IMR-90 (cell line): ENCODE data around the gene VWA7. TPM values are rescaled to one million over a fixed set of nuclear protein-coding genes. Genes with fewer than 3 reads are reported as not detected.
"Not testable (repeated sequence)": the region's sequence is repeated elsewhere in the genome, so short reads cannot be mapped to it uniquely, and the experiment has no call there.

Experiments
- ATAC-seq: fragments of 200-7000 bp; cut with Tn5 transposase; 2 replicates; pipeline ENCODE4 v1.9.1; 2020; ENCODE audit warnings: low read depth, mild to moderate bottlenecking, moderate library complexity
- BruUV-seq: library from RNA; stranded (reverse); fragments of 400-500 nt; replicated peaks from 2 replicates; lab custom pipeline; 2021; lab: Mats Ljungman, UMichigan
- CTCF ChIA-PET: fragments of 300-600 bp; formaldehyde crosslinking; extraction: SDS; loops from one replicate; lab custom pipeline; 2021; ENCODE audit warnings: antibody characterized with exemption; lab: Yijun Ruan, JAX
- POLR2A ChIA-PET: fragments of 300-600 bp; sonication (Branson Sonifier 250); formaldehyde crosslinking; loops from one replicate; lab custom pipeline; 2022; ENCODE audit warnings: antibody characterized with exemption; ENCODE audit not compliant: unreplicated experiment; lab: Charles Lee
- DNase-seq: peaks from one replicate; pipeline ENCODE4 v3.0.0; 2013
- H2AFZ ChIP-seq: replicated peaks from 2 replicates; pipeline ENCODE3; 2013; ENCODE audit warnings: low read length, mild to moderate bottlenecking; ENCODE audit not compliant: poor library complexity
- H2AK5ac ChIP-seq: 2 replicates; pipeline ENCODE4 v1.6.1; 2013; ENCODE audit warnings: low read depth, low read length, inconsistent platforms
- H2AK9ac ChIP-seq: replicated peaks from 2 replicates; pipeline ENCODE3; 2013; ENCODE audit warnings: mild to moderate bottlenecking, low read depth, low read length, moderate library complexity; ENCODE audit not compliant: poor library complexity
- H2BK120ac ChIP-seq: 2 replicates; pipeline ENCODE4 v1.6.1; 2013; ENCODE audit warnings: low read depth, low read length, inconsistent platforms
- H2BK15ac ChIP-seq: 3 replicates; pipeline ENCODE4 v1.6.1; 2013; ENCODE audit warnings: low read depth, low read length, inconsistent platforms
- H2BK20ac ChIP-seq: 2 replicates; pipeline ENCODE4 v1.6.1; 2013; ENCODE audit warnings: low read depth, mild to moderate bottlenecking, inconsistent platforms, low read length, moderate library complexity
- H2BK5ac ChIP-seq: 2 replicates; pipeline ENCODE4 v1.6.1; 2013; ENCODE audit warnings: mild to moderate bottlenecking, low read depth, low read length, inconsistent platforms; ENCODE audit not compliant: poor library complexity, severe bottlenecking
- H3K14ac ChIP-seq: replicated peaks from 2 replicates; pipeline ENCODE4 v1.6.1; 2013; ENCODE audit warnings: low read depth, low read length, inconsistent platforms
- H3K18ac ChIP-seq: 2 replicates; pipeline ENCODE4 v1.6.1; 2013; ENCODE audit warnings: low read depth, low read length, control low read depth
- H3K23ac ChIP-seq: 2 replicates; pipeline ENCODE4 v1.6.1; 2013; ENCODE audit warnings: low read depth, low read length, inconsistent platforms
- H3K27ac ChIP-seq: 2 replicates; pipeline ENCODE4 v1.5.1; 2013; ENCODE audit warnings: mild to moderate bottlenecking, control low read depth, low read length; ENCODE audit not compliant: insufficient read depth
- H3K27me3 ChIP-seq: 2 replicates; pipeline ENCODE4 v1.6.1; 2013; ENCODE audit warnings: low read length; ENCODE audit not compliant: control insufficient read depth, insufficient read depth
- H3K36me3 ChIP-seq: 2 replicates; pipeline ENCODE4 v1.6.1; 2013; ENCODE audit warnings: low read length, mixed read lengths; ENCODE audit not compliant: control insufficient read depth, insufficient read depth
- H3K4ac ChIP-seq: 2 replicates; pipeline ENCODE4 v1.6.1; 2013; ENCODE audit warnings: low read depth, low read length, inconsistent platforms
- H3K4me1 ChIP-seq: 2 replicates; pipeline ENCODE4 v1.6.1; 2013; ENCODE audit warnings: low read length, mixed read lengths; ENCODE audit not compliant: control insufficient read depth, insufficient read depth
- H3K4me2 ChIP-seq: 2 replicates; pipeline ENCODE4 v1.6.1; 2013; ENCODE audit warnings: low read depth, mild to moderate bottlenecking, control low read depth, low read length, moderate library complexity
- H3K4me3 ChIP-seq: 2 replicates; pipeline ENCODE4 v1.5.1; 2013; ENCODE audit warnings: low read depth, mild to moderate bottlenecking, control low read depth, low read length, moderate library complexity; ENCODE audit not compliant: insufficient read depth
- H3K56ac ChIP-seq: 2 replicates; pipeline ENCODE4 v1.6.1; 2013; ENCODE audit warnings: low read length, inconsistent platforms; ENCODE audit not compliant: insufficient read depth; ENCODE audit errors: extremely low read depth
- H3K79me1 ChIP-seq, 2 experiments: 2 replicates each; pipeline ENCODE4 v1.6.1; 2013; ENCODE audit warnings: low read length in 2 of 2, inconsistent platforms in 1 of 2, low read depth in 1 of 2
- H3K9ac ChIP-seq: 2 replicates; pipeline ENCODE4 v1.6.1; 2013; ENCODE audit warnings: low read depth, low read length, control low read depth
- H3K9me1 ChIP-seq: 2 replicates; pipeline ENCODE4 v1.6.1; 2013; ENCODE audit warnings: low read length, inconsistent platforms; ENCODE audit not compliant: insufficient read depth
- H3K9me3 ChIP-seq: 2 replicates; pipeline ENCODE4 v1.6.1; 2013; ENCODE audit warnings: low read length; ENCODE audit not compliant: control insufficient read depth, insufficient read depth
- H4K20me1 ChIP-seq: 2 replicates; pipeline ENCODE4 v1.6.1; 2013; ENCODE audit warnings: low read length, inconsistent platforms; ENCODE audit not compliant: insufficient read depth
- H4K5ac ChIP-seq: 2 replicates; pipeline ENCODE4 v1.6.1; 2013; ENCODE audit warnings: mild to moderate bottlenecking, low read depth, low read length, control low read depth
- H4K8ac ChIP-seq, 2 experiments: 2 replicates each; pipeline ENCODE4 v1.6.1; 2013; ENCODE audit warnings: low read depth in 2 of 2, low read length in 2 of 2, control low read depth in 1 of 2, inconsistent platforms in 1 of 2
- H4K91ac ChIP-seq: 2 replicates; pipeline ENCODE4 v1.6.1; 2013; ENCODE audit warnings: low read depth, low read length, inconsistent platforms; ENCODE audit not compliant: insufficient read depth
- WGBS, 2 experiments: methylation state at CpG; one replicate each; pipeline versions ENCODE4 v1.1.5 to v1.1.7; 2013; ENCODE audit warnings: missing lambda C conversion rate in 2 of 2; ENCODE audit not compliant: insufficient read length in 1 of 2; ENCODE audit errors: extremely low coverage in 2 of 2; 5-methylcytosine and 5-hydroxymethylcytosine counted together
- dilution Hi-C: fragments of 300-500 bp; cut with HindIII; formaldehyde crosslinking; loops from one replicate; pipeline ENCODE4 v1.14.3; 2018; ENCODE audit warnings: low sequenced_read_pairs; ENCODE audit not compliant: unreplicated experiment
- in situ Hi-C: fragments of 300-500 bp; cut with MboI; formaldehyde crosslinking; loops from 3 replicates; pipeline ENCODE4 v1.14.3; 2019; ENCODE audit warnings: low sequenced_read_pairs, inconsistent platforms, mixed read lengths
- intact Hi-C: fragments of 100-400 bp; cut with micrococcal nuclease; formaldehyde crosslinking; loops from 2 replicates; pipeline ENCODE4 v1.10.0; 2022
- polyA plus RNA-seq, 3 experiments: library from polyadenylated mRNA; depleted of rRNA; stranded (reverse); fragments of >200 nt; gene quantifications; 2 replicates each; pipeline ENCODE4 v1.2.3, GENCODE V29; 2012; ENCODE audit warnings: low replicate concordance in 1 of 3
- total RNA-seq: library from RNA; depleted of rRNA; stranded (reverse); fragments of >200 nt; gene quantifications from 2 replicates; pipeline ENCODE4 v1.2.3, GENCODE V29; 2012

The VWA7 gene
- total and polyA plus RNA-seq, 2 of the 4 experiments (the other 2 are of a cell fraction) = under 0.01 to 1.4 TPM

DNA sequence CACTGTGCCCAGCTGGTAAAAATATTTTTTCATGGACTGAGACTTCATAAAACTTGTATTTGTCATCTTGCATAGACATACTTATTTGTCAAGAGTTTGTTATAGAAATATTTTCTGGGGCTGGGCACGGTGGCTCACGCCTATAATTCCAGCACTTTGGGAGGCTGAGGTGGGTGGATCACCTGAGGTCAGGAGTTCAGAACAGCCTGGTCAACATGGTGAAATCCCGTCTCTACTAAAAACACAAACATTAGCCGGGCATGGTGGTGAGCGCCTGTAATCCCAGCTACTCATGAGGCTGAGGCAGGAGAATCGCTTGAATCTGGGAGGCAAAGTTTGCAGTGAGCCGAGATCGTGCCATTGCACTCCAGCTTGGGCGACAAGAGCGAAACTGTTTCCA is 31.5 kb upstream of the VWA7 start:
- H3K9ac ChIP-seq, H3K4ac ChIP-seq, H3K18ac ChIP-seq, H3K4me2 ChIP-seq, H2AK5ac ChIP-seq, POLR2A ChIA-PET, dilution Hi-C loops, H2BK20ac ChIP-seq, H4K5ac ChIP-seq, H3K4me1 ChIP-seq, DNase-seq, H3K36me3 ChIP-seq, H4K8ac ChIP-seq, H3K27ac ChIP-seq, BruUV-seq, H2BK15ac ChIP-seq, H3K56ac ChIP-seq, CTCF ChIA-PET, in situ Hi-C loops, H3K9me1 ChIP-seq, H2AFZ ChIP-seq, H2BK120ac ChIP-seq, intact Hi-C loops, H2AK9ac ChIP-seq, H3K27me3 ChIP-seq, H3K23ac ChIP-seq, H4K91ac ChIP-seq, H3K9me3 ChIP-seq, H2BK5ac ChIP-seq, H4K20me1 ChIP-seq, H3K4me3 ChIP-seq, ATAC-seq, H3K14ac ChIP-seq: not testable (repeated sequence)
- WGBS, 2 experiments = 100% methylated on average over 3 of the region's 10 CpGs; no CpG with 5 or more reads in 1 of the 2 experiments
- peaks cover 13 to 24% of the 10 kb centered on the region in 2 experiments for H3K79me1 ChIP-seq
